Activated T-cell treated with anti-CD3 and anti-CD28 coated beads, Interleukin-2, amount 50 U/mL, for 4 hours (primary cell): ENCODE data around the gene SBF1. TPM values are rescaled to one million over a fixed set of nuclear protein-coding genes. Genes with fewer than 3 reads are reported as not detected.

Source experiments
- ATAC-seq, 2 donors: fragments of 200-7000 bp; cut with Tn5 transposase; one replicate each; pipeline ENCODE4 v1.10.0; 2021
- DNase-seq: peaks from one replicate; pipeline ENCODE4 v3.0.0-alpha.2; 2020
- H3K27me3 Mint-ChIP-seq: one replicate; pipeline ENCODE4 v1.8.0; 2021; ENCODE audit warnings: low read depth, mixed read lengths
- H3K36me3 Mint-ChIP-seq: one replicate; pipeline ENCODE4 v1.8.0; 2022; ENCODE audit warnings: mixed read lengths; ENCODE audit not compliant: insufficient read depth
- H3K4me1 Mint-ChIP-seq: one replicate; pipeline ENCODE4 v1.8.0; 2021; ENCODE audit warnings: low read depth, mixed read lengths
- H3K4me3 Mint-ChIP-seq: one replicate; pipeline ENCODE4 v1.8.0; 2021; ENCODE audit warnings: mild to moderate bottlenecking, moderate library complexity, mixed read lengths
- H3K9me3 Mint-ChIP-seq: one replicate; pipeline ENCODE4 v1.8.0; 2021; ENCODE audit warnings: mixed read lengths
- total RNA-seq, 3 donors: library from RNA; stranded (reverse); gene quantifications; one replicate each; pipeline ENCODE4 v1.2.1, GENCODE V29; 2021

SBF1 gene
- total RNA-seq, 3 donors from 2014 or later: 128 to 130 (median 129) TPM

- Mint-ChIP-seq H3K4me3 (peak overlapping the region; percentile 65), H3K36me3 (peaks cover 11% of the 10 kb centered on the region)
These were observed 5.2 kb downstream of the SBF1 start for GRCh38 chr22:50469377-50470305.

GRCh38 chr22:50468626-50469025 lies 6.2 kb downstream of the SBF1 start:
- H3K4me1 Mint-ChIP-seq: peaks cover 53% of the 10 kb centered on the region
- H3K36me3 Mint-ChIP-seq: peaks cover 13% of the 10 kb centered on the region
- no peaks in the 10 kb centered on the region for H3K9me3 Mint-ChIP-seq
- ATAC-seq (no peak), DNase-seq (no peak)
- H3K27me3 Mint-ChIP-seq: no peaks in the 10 kb centered on the region
- H3K4me3 Mint-ChIP-seq: peak overlapping the region; percentile 65

More at GRCh38 chr22:50469377-50470305, 5.2 kb downstream of the SBF1 start:
- Mint-ChIP-seq H3K27me3 (no peaks in the 10 kb centered on the region), H3K4me1 (peaks cover 58% of the 10 kb centered on the region), H3K9me3 (no peaks in the 10 kb centered on the region)
- peak; percentile 95 for DNase-seq
- peak; percentile 77 to 79 for ATAC-seq

- H3K9me3 Mint-ChIP-seq: no peaks in the 10 kb centered on the region
- no peaks in the 10 kb centered on the region for H3K27me3 Mint-ChIP-seq
- no peak overlapping the region for H3K4me3 Mint-ChIP-seq
- ATAC-seq: no peak
- DNase-seq: no peak
- H3K36me3 Mint-ChIP-seq: peaks cover 14% of the 10 kb centered on the region
- peaks cover 46% of the 10 kb centered on the region for H3K4me1 Mint-ChIP-seq
These were observed 6.9 kb downstream of the SBF1 start for GRCh38 chr22:50467773-50468440.

GRCh38 chr22:50467341-50467740 lies 7.5 kb downstream of the SBF1 start:
- H3K36me3 Mint-ChIP-seq: peaks cover 14% of the 10 kb centered on the region
- no peaks in the 10 kb centered on the region for H3K27me3 Mint-ChIP-seq
- H3K9me3 Mint-ChIP-seq: no peaks in the 10 kb centered on the region
- DNase-seq (no peak), ATAC-seq (no peak)
- H3K4me1 Mint-ChIP-seq: peaks cover 40% of the 10 kb centered on the region
- no peak overlapping the region for H3K4me3 Mint-ChIP-seq

GRCh38 chr22:50465066-50465930 lies 9.5 kb downstream of the SBF1 start:
- DNase-seq (no peak), ATAC-seq (no peak)
- Mint-ChIP-seq H3K4me3 (no peak overlapping the region), H3K36me3 (peaks cover 21% of the 10 kb centered on the region), H3K4me1 (peaks cover 20% of the 10 kb centered on the region), H3K27me3 (no peaks in the 10 kb centered on the region), H3K9me3 (no peaks in the 10 kb centered on the region)

GRCh38 chr22:50464451-50464850 lies 10.4 kb downstream of the SBF1 start:
- Mint-ChIP-seq H3K36me3 (peaks cover 22% of the 10 kb centered on the region), H3K4me1 (peaks cover 11% of the 10 kb centered on the region), H3K4me3 (no peak overlapping the region), H3K9me3 (no peaks in the 10 kb centered on the region), H3K27me3 (no peaks in the 10 kb centered on the region)
- ATAC-seq (no peak), DNase-seq (no peak)

- Mint-ChIP-seq H3K27me3 (no peaks in the 10 kb centered on the region), H3K9me3 (no peaks in the 10 kb centered on the region), H3K36me3 (peaks cover 31% of the 10 kb centered on the region), H3K4me1 (peaks cover under 1% of the 10 kb centered on the region), H3K4me3 (no peak overlapping the region)
- ATAC-seq: no peak
- DNase-seq: no peak
These were observed 11.5 kb downstream of the SBF1 start for GRCh38 chr22:50463188-50463900.

GRCh38 chr22:50461979-50462540 lies 12.8 kb downstream of the SBF1 start:
- no peaks in the 10 kb centered on the region for H3K27me3 Mint-ChIP-seq
- no peak overlapping the region for H3K4me3 Mint-ChIP-seq
- no peaks in the 10 kb centered on the region for H3K4me1 Mint-ChIP-seq
- DNase-seq (no peak), ATAC-seq (no peak)
- no peaks in the 10 kb centered on the region for H3K9me3 Mint-ChIP-seq
- peaks cover 35% of the 10 kb centered on the region for H3K36me3 Mint-ChIP-seq

GRCh38 chr22:50461536-50461935 lies 13.3 kb downstream of the SBF1 start:
- no peaks in the 10 kb centered on the region for H3K4me1 Mint-ChIP-seq

GRCh38 chr22:50460938-50461337 lies 13.9 kb downstream of the SBF1 start:
- Mint-ChIP-seq H3K27me3 (no peaks in the 10 kb centered on the region), H3K36me3 (peaks cover 29% of the 10 kb centered on the region), H3K4me1 (no peaks in the 10 kb centered on the region), H3K9me3 (no peaks in the 10 kb centered on the region), H3K4me3 (no peak overlapping the region)
- ATAC-seq (no peak), DNase-seq (no peak)

More at GRCh38 chr22:50461536-50461935, 13.3 kb downstream of the SBF1 start:
- Mint-ChIP-seq H3K36me3 (peaks cover 31% of the 10 kb centered on the region), H3K27me3 (no peaks in the 10 kb centered on the region), H3K4me3 (no peak overlapping the region), H3K9me3 (no peaks in the 10 kb centered on the region)
- ATAC-seq: no peak
- DNase-seq: no peak

- H3K4me3 Mint-ChIP-seq: no peak overlapping the region
- peaks cover 31% of the 10 kb centered on the region for H3K36me3 Mint-ChIP-seq
- no peaks in the 10 kb centered on the region for H3K4me1 Mint-ChIP-seq
- ATAC-seq (no peak), DNase-seq (no peak)
- no peaks in the 10 kb centered on the region for H3K27me3 Mint-ChIP-seq
- H3K9me3 Mint-ChIP-seq: no peaks in the 10 kb centered on the region
These were observed 15.2 kb downstream of the SBF1 start for GRCh38 chr22:50459496-50460140.

- ATAC-seq: no peak
- Mint-ChIP-seq H3K4me1 (no peaks in the 10 kb centered on the region), H3K36me3 (peaks cover 33% of the 10 kb centered on the region)
These were observed 15.8 kb downstream of the SBF1 start for GRCh38 chr22:50459016-50459415.

More at GRCh38 chr22:50459016-50459415, 15.8 kb downstream of the SBF1 start:
- Mint-ChIP-seq H3K27me3 (no peaks in the 10 kb centered on the region), H3K9me3 (no peaks in the 10 kb centered on the region), H3K4me3 (no peak overlapping the region)
- DNase-seq: no peak
